CD4-positive, alpha-beta T cell treated with Interleukin-6 at 100 ng/mL for 8 hours (primary cell): Measurements from ENCODE around the gene GPR153.
"Not testable (repeated sequence)": the region's sequence is repeated elsewhere in the genome, so short reads cannot be mapped to it uniquely, and the experiment has no call there.

Source experiments
- DNase-seq: peaks from one replicate; pipeline ENCODE4 v3.0.0-alpha.2; 2020; ENCODE audit warnings: mixed read lengths, low spot score

The GPR153 gene

GRCh38 chr1:6224718-6225117, 36.2 kb downstream of the GPR153 start:
- no peak for DNase-seq

- DNase-seq = no peak
These were observed 37.3 kb downstream of the GPR153 start for GRCh38 chr1:6223617-6224016.

- DNase-seq = no peak
These were observed 38.3 kb downstream of the GPR153 start for GRCh38 chr1:6222636-6223035.

GRCh38 chr1:6221210-6221784, 39.6 kb downstream of the GPR153 start:
- DNase-seq = no peak

- no peak for DNase-seq
These were observed 40.7 kb downstream of the GPR153 start for GRCh38 chr1:6220236-6220635.

GRCh38 chr1:6219641-6220040, 41.3 kb downstream of the GPR153 start:
- DNase-seq = not testable (repeated sequence)

GRCh38 chr1:6218375-6219164, 42.3 kb downstream of the GPR153 start:
- DNase-seq = no peak

- no peak for DNase-seq
These were observed 48.5 kb downstream of the GPR153 start for GRCh38 chr1:6212193-6212959.

GRCh38 chr1:6211731-6212130, 49.2 kb downstream of the GPR153 start:
- no peak for DNase-seq

GRCh38 chr1:6210591-6211355, 50.1 kb downstream of the GPR153 start:
- no peak for DNase-seq

- DNase-seq = no peak
These were observed 51.0 kb downstream of the GPR153 start for GRCh38 chr1:6209661-6210580.

GRCh38 chr1:6208723-6209660, 51.9 kb downstream of the GPR153 start:
- peak; percentile 8 for DNase-seq

- DNase-seq = no peak
These were observed 53.0 kb downstream of the GPR153 start for GRCh38 chr1:6207921-6208320.

- DNase-seq = no peak
These were observed 53.6 kb downstream of the GPR153 start for GRCh38 chr1:6207075-6207885.

- no peak for DNase-seq
These were observed 54.4 kb downstream of the GPR153 start for GRCh38 chr1:6206520-6206855.

- peak; percentile 49 for DNase-seq
These were observed 54.9 kb downstream of the GPR153 start, which contains the start of gene RNF207 for GRCh38 chr1:6205849-6206519. RNF207 (plus strand) TSS chr1:6206119; CDS start chr1:6206536, 417 bp downstream.

- no peak for DNase-seq
These were observed 58.6 kb downstream of the GPR153 start for GRCh38 chr1:6202256-6202655.

- no peak for DNase-seq
These were observed 60.6 kb downstream of the GPR153 start for GRCh38 chr1:6200188-6200809.
